ENCODE data around the gene BRINP1.

- TF ChIP-seq CTCF (IDR thresholded peaks at IDR 0.05; ENCODE audit: extremely low read depth in 1 of 2, insufficient read depth in 1 of 2, low read depth in 1 of 2, low read length in 2 of 2) (no peak), POLR2AphosphoS5 (IDR thresholded peaks at IDR 0.05; ENCODE audit: insufficient read depth, low read depth, low read length) (no peak), POLR2A (IDR thresholded peaks at IDR 0.05; ENCODE audit: low read depth, low read length) (no peak), EZH2 (IDR thresholded peaks at IDR 0.05; ENCODE audit: borderline replicate concordance, low read depth, low read length, severe bottlenecking) (no peak), FOS (IDR thresholded peaks at IDR 0.05; ENCODE audit: borderline replicate concordance, insufficient read depth, low read length) (no peak), MYC (IDR thresholded peaks at IDR 0.05; ENCODE audit: low read depth, low read length) (no peak), MAX (IDR thresholded peaks at IDR 0.05; ENCODE audit: insufficient read depth, insufficient read length) (no peak), JUN (IDR thresholded peaks at IDR 0.05; ENCODE audit: borderline replicate concordance, insufficient read depth, insufficient read length, low read depth) (no peak), GATA2 (IDR thresholded peaks at IDR 0.05; ENCODE audit: insufficient read depth, insufficient read length, low read depth, low read length) (no peak)
These were observed 36.7 kb downstream of the BRINP1 start for GRCh38 chr9:119332522-119332921.

All from endothelial cell of umbilical vein (primary cell).